GM18499 (cell line): ENCODE data around the gene NAGPA.
"Not testable (repeated sequence)": the region's sequence is repeated elsewhere in the genome, so short reads cannot be mapped to it uniquely, and the experiment has no call there.

Source experiments
- ATAC-seq: cut with Tn5 transposase; IDR thresholded peaks from one replicate; pipeline ENCODE4 v1.9.1; 2021; ENCODE audit warnings: moderate number of reproducible peaks; ENCODE audit not compliant: insufficient read depth, unreplicated experiment

The NAGPA gene

GRCh38 chr16:5062790-5063765 lies 29.3 kb upstream of the NAGPA start:
- ATAC-seq: no peak

GRCh38 chr16:5062051-5062450 lies 28.3 kb upstream of the NAGPA start:
- ATAC-seq: no peak

- no peak for ATAC-seq
Measured at GRCh38 chr16:5060073-5060641, 26.4 kb upstream of the NAGPA start.

- no peak for ATAC-seq
Measured at GRCh38 chr16:5059386-5060072, 25.8 kb upstream of the NAGPA start.

- no peak for ATAC-seq
Measured at GRCh38 chr16:5058476-5058875, 24.7 kb upstream of the NAGPA start.

- no peak for ATAC-seq
Measured at GRCh38 chr16:5056352-5056751, 22.6 kb upstream of the NAGPA start.

- ATAC-seq: no peak
Measured at GRCh38 chr16:5054876-5055865, 21.4 kb upstream of the NAGPA start.

GRCh38 chr16:5046914-5047313 lies 13.2 kb upstream of the NAGPA start:
- ATAC-seq: no peak

- ATAC-seq: no peak
Measured at GRCh38 chr16:5045499-5046115, 11.9 kb upstream of the NAGPA start.

GRCh38 chr16:5044581-5044980 lies 10.8 kb upstream of the NAGPA start:
- ATAC-seq: not testable (repeated sequence)

GRCh38 chr16:5044011-5044540 lies 10.3 kb upstream of the NAGPA start:
- no peak for ATAC-seq

GRCh38 chr16:5042574-5043171 lies 8.9 kb upstream of the NAGPA start:
- no peak for ATAC-seq

- ATAC-seq: no peak
Measured at GRCh38 chr16:5041600-5042133, 7.9 kb upstream of the NAGPA start.

GRCh38 chr16:5040451-5040850 lies 6.7 kb upstream of the NAGPA start:
- ATAC-seq: no peak

- no peak for ATAC-seq
Measured at GRCh38 chr16:5036228-5037156, 2.8 kb upstream of the NAGPA start.

- no peak for ATAC-seq
Measured at GRCh38 chr16:5035909-5036227, 2.1 kb upstream of the NAGPA start.

GRCh38 chr16:5034167-5034523 lies 410 bp upstream of the NAGPA start:
- ATAC-seq: no peak

- no peak for ATAC-seq
Measured at GRCh38 chr16:5032748-5033167, 977 bp downstream of the NAGPA start.
